Measurements from ENCODE around the gene NRXN3.

Gene NRXN3

DNA sequence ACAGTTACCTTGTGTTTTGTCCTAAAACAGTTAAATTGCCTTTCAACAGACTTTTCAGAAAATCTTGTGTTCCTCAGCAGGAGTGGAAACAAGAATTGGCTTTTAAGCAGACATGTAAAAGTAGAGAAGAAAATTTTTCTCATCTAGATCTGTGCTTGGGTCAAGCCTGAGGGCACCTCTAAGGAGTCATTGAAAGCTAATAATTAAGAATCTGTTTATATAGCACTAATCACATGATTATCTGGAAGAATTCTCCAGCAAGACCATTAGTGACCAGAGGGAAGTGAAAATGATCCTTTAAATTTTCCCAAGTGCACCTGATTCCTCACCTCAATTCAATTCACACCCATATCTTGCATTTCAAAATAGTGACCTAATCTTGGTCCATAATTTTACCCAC lies 1746.1 kb downstream of the NRXN3 start:
- no peak for ATAC-seq (replicated peaks)
- H3K9me3 Mint-ChIP-seq: peaks cover 10 to 20% of the 10 kb centered on the region in 2 donors
- DNase-seq: no peak
- no peak overlapping the region for H3K4me3 Mint-ChIP-seq
- H3K36me3 Mint-ChIP-seq (ENCODE audit: insufficient read depth): no peaks in the 10 kb centered on the region
- no peaks in the 10 kb centered on the region for H3K27me3 Mint-ChIP-seq
- no peak overlapping the region for H3K27ac Mint-ChIP-seq
- H3K4me1 Mint-ChIP-seq (ENCODE audit: low read depth in 2 of 2): no peaks in the 10 kb centered on the region

GRCh38 chr14:79916892-79917291 lies 1746.7 kb downstream of the NRXN3 start:
- no peak overlapping the region for H3K4me3 Mint-ChIP-seq
- no peak for DNase-seq
- no peaks in the 10 kb centered on the region for H3K4me1 Mint-ChIP-seq (ENCODE audit: low read depth in 2 of 2)
- no peak for ATAC-seq (replicated peaks)
- no peaks in the 10 kb centered on the region for H3K36me3 Mint-ChIP-seq (ENCODE audit: insufficient read depth)
- peaks cover 10 to 20% of the 10 kb centered on the region in 2 donors for H3K9me3 Mint-ChIP-seq
- H3K27me3 Mint-ChIP-seq: no peaks in the 10 kb centered on the region
- no peak overlapping the region for H3K27ac Mint-ChIP-seq

Data from effector memory CD8-positive, alpha-beta T cell (primary cell).